Measurements from ENCODE around the gene ZFP57. TPM values are rescaled to one million over a fixed set of nuclear protein-coding genes. Genes with fewer than 3 reads are reported as not detected.

The ZFP57 gene
- total RNA-seq, 1 donor from 2014 or later: not detected

DNA sequence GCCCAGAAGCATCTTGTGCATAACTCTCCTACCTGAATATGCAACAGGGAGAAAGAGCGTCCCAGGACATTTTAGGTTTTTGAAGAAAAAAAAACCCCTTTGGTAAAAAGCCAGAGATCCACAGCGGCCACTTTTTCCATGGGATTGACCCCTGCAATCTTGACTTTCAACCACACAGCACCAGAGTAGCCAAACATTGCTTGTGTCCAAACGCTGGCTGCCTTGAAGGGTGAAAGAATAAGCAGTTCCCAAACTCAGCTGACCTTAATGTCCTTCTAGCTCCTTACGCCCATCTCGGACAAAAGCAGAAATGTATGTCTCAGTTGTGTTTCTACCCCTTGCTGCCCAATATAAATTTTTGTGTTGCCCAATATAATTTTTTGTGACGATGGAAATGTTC is 25.3 kb downstream of the ZFP57 start:
- no peak for DNase-seq

DNA sequence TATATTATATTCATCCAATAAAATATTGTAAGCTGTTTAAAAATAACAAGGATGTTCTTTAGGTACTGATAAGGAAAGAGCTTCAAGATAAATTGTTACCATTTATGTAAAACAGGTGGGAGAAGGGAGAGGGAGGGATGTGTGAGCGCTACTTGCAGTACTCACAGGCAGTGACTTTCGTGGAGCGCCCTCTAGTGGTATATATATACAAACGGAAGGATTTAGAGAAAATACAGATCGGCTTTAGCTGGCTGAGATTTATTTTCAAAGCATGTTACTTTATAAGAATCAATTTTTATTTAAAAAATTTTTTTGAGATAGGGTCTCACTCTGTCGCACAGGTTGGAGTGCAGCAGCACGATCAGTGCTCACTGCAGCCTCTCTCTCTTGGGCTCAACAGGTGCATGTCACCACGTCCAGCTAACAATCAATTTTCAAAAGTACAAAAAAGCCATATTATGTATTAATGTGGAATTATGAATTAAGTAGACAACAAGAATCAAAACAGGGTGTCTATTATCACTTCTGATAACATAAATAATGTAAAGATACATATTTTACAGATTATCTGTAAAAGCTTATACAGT is 27.4 kb downstream of the ZFP57 start:
- DNase-seq: peak; percentile 6

DNA sequence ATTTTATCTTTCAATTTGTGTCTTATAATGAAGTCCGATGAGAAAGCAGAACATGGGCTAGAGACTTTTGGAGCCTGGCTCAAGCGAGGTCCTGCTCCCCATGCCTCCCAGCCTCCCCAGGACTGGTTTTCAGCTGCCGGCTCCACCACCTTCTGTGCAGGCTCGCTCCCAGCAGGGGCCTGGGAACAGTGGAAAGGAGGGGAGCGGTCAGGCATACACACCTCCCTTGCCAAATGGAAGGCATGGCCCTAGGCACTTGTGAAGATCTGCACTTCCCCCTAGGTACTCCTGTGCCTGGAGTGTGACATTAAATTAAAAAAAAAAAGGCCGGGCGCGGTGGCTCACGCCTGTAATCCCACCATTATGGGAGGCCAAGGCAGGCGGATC is 28.8 kb downstream of the ZFP57 start:
- DNase-seq: no peak

DNA sequence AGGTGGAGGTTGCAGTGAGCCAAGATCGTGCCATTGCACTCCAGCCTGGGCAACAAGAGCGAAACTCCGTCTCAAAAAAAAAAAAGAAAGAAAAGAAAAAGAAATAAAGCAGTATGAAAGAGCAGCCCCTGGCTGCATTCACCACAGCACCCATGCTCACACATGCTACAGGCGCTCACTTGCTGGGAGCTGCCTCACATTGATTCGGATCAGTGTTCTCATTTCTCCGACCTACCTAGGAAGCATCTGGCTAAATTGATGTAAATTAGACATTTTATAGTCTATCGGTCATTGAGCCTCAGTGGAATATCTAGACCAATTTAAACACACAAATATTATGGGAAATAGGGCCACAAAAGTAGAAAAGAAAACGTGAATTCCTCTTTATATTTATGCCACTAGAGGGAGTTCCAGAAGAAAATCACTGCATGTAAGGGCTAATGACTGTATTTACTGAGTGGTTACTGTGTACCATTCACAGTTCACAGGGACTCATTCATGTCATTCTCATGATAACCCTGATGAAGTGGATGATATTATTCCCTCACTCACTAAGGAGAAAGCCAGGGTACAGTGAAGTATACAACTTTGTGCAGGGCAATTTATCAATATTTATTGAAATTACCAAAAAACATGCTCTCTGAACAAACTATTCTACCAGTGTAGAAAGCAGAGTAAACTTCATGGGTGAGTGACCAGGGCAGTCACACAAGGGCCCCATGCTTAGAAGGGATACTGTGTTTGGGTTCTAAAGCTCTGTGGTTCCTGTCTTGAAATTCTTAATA is 29.3 kb downstream of the ZFP57 start:
- no peak for DNase-seq

DNA sequence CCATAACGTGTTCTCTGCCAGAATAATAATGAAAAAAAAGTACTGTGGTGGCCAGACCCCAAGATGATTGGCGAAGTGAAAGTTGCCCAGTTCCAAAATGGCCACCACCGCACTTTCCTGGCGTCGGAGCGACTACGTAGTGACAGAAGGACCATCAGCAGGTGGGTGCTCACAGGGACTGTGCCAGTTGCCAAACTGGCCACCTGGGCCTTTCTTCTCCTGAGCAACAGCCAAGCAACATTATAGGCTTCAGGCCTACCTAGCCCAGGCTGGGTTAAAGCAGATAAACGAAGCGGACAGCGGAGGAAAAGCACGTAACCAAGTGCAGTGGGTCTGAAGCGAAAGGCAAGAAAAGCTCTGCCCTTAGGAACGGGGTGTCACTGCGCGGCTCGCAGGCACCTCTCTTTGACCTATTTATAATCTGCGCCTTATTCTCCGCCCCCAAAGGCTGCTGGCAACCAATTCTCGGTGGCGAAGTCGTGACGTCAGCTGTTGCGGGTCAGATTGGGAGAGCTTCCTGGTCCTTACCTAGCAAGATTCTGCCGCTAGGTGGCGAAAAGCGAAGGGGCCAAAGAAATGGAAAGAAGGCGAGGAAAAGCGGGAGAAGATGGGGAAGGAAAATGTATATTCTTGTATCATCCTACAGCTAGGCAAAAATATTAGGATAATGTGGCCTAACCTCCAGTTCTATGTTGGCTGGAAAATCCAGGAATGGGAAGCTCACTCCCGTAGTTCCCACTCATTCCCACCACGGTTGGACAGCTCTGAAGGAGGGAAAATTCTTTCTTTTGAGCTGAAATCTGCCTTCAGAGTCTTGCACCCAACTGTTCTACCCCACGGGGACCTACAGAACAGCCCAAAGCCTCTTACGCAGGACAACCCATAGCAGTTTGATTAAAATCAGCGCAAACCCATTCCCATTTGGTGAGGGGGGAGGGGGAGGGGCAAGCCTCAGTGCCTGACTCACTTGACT is 31.0 kb downstream of the ZFP57 start:
- peak; percentile 98 for DNase-seq

DNA sequence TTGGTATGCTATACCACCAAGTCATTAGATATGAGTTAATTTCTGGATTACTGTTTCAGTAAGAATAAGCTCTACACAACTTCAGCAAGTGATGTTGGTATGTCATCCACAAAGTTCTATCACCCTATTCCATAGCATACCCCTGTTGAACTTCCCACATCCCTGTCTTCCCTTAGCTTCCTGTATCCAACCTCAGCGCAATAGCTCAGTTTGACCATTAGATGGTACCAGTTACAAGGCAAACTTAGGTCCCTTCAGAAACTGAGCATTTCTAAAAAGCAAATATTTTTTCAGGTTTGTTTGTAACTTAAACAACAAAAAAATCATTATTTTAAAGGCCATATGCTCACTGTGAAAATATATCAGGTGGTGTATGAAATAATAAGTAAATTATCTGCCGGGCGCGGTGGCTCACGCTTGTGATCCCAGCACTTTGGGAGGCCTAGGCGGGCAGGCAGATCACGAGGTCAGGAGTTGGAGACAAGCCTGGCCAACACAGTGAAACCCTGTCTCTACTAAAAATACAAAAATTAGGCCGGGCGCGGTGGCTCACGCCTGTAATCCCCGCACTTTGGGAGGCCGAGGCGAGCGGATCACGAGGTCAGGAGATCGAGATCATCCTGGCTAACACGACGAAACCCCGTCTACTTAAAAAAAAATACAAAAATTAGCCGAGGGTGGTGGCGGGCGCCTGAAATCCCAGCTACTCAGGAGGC is 32.9 kb downstream of the ZFP57 start:
- no peak for DNase-seq

DNA sequence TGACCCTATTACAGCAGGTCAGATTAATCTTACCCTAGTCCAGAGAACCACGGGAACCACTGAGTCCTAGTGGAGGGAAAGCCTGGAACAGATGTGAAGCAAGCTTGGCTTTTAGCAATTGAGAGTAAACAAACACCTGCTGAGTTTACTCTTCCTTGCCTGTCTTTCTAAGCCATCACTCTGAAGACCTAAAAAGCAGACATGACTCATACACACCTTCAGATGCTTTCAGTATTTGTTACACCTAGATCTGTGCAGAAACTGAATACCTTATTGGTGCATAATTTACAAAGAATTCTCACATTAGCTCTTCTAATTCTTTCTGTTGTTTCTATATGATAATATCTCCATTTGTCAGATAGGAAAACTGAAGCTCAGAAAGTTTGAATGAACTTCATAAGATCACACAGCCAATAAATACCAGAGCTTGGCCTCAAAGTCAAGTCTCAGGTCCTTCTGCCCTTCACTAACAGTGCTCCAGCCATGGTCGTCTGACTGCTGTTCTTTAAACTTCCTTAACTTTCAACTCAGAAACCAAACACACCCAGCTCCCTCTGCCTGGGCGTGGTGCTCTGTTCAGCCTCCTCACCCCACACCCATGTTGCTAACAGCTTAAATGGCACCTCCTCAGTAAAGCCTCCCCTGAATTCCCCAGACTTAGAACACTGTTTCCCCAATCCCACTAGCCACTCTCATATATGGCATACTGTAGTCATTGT is 39.4 kb downstream of the ZFP57 start:
- no peak for DNase-seq

DNA sequence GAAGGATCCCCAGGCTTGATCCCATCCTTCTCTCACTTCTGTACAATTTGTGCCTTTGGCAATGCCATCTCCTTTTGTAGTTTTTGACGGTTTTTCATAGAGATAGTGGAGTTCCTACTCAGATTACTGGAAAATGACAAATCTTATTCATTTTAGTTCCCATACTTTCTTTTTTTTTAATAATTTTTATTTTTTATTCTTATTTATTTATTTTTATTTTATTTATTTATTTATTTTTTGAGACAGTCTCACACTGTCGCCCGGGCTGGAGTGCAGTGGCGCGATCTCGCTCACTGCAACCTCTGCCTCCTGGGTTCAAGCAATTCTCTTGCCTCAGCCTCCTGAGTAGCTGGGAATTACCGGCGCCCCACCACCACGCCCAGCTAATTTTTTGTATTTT is 43.7 kb downstream of the ZFP57 start:
- DNase-seq: no peak

DNA sequence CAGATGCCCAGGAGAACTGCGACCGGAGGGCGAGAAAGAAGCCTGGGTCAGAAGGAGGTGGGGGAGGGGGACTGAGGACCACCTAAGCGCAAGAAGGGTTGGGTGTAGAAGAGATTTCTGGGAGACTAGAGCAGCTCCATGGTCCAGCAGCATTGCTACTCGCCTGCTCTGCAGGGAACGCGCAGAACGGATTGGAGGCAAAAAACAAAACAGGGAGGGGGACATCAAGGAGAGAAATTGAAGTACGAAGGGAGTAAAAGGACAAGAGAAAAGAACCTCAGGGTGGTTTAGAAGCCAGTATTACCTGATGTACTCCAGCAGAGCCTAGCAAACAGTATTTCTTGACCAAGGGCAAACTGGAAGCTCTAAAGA is 47.4 kb downstream of the ZFP57 start:
- DNase-seq: no peak

DNA sequence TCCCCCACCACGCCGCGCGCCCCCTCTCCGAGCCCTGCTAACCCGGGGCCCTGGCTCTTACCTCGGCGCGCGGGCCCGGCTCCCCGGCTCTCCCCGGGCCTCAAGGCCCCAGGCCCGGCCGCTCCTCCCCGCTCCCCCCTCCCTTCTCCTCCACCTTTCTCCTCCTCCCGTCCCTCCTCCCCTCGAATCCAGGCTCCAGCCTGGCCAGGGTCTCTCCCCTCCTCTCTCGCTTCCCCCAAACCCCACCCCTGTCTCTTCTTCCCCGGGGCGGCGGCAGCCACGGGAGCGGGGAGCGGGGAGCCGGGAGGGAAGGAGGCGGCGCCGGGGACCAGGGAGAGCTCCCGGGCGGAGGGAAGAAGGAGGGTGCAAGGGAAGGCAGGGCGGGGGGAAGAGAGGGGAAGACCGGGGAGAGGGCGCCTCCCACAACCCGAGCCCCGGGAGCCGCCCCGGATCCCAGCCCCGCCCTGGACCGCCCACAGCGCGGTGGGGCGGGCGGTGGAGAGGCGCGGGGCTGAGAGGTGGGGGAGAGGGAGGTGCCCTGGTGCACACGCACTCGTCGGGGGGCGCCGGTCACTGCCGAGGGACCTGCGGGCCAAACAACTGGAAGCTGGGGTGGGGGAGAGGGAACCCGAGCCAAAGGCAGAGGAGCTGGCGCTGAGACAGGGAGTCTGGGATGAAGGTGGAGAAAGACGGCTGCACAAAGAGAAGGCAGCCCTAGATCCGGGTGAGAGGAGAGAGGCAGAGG is 48.0 kb downstream of the ZFP57 start, which contains the start of gene GABBR1:
TSS of gene GABBR1 (minus strand) at position 395 of the 745 bp plus-strand sequence. CDS start 798 bp downstream, outside the sequence.
- peak; percentile 85 for DNase-seq

DNA sequence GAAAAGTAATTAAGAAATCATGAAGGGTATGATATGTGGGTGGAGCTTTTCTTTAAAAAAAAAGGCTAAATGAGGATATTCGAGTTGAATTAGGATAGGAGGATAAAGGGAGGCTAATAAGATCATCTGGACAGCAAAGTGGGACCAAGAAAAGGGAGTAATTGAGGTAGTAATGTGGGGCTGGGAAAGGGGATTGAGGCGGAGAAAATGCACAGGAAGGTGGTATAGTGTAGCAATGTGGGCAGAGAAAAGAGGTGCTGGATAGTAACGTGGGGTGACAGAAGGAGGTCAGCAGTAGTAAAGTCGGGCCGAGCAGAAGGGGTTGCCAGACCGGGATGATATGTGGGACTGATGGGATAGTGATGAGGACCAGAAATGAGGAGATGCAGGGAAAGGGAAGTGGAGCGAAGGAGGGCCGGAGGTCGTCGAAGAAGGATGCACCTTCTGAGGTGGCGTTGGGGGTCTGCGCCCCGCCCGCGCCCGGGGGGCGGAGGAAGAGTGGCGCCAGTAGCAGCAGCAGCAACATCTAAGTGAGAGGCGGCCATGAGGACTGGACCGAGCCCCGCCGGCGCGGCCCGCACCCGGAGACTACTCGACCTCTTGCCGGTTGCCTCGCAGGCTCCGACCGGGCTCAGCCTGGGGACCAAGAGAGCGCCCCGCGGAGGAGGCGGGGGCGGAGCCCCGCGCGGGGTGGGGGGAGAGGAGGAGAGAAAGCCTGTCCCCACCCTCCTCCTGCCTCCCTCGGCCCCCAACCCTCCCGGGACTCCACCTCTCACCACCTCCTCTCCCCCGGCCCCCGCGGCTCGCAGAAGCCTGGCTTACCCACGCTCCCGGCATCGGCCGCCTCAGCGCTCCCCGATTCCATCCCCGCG is 48.9 kb downstream of the ZFP57 start:
- peak; percentile 42 for DNase-seq

DNA sequence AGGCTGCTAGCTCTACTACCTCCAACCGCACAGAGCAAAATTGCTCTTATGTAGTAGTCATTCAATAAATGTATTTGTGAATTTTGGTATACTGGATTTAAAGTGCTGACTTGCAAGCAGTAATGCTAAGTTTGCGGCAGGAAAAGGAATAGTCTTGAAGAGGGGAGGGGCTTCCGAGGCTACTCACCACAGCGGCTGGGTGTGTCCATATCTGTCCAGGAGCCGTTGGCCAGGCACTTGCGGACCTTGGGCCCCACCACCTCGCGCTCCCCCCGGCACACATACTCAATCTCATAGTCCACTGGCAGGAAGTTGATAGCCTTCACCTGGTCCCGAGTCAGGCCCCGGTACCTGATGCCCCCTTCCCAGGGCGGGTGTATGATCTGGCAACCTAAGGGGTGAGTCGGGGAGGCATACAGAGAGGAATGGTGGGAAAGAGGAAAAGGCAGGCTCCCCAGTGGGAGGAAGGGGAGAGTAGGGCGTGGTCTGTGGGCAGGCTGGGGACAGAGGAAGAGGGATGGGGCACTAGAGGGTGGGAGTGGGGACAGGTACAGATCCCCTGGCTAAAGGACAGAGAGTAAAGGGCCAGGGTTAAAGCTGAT is 49.6 kb downstream of the ZFP57 start:
- DNase-seq: no peak

DNA sequence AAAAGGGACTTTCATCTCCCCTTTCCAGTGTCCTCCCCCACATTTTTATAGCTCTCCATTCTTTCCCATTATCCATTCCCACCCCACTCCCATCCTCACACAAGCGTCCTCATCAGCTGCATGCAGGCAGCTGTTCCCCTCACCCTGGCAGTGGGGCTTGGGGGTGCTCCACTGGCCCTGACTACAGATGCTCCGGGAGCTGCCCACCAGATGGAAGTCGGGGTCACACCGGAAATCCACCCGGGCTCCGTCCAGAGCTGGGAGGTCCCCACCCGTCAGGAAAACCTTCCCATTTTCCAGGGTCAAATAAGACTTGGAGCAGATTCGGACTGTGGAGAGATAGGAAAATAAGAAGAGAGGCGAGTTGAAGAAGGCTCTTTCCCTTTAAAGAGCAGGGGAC is 50.6 kb downstream of the ZFP57 start:
- DNase-seq: no peak

DNA sequence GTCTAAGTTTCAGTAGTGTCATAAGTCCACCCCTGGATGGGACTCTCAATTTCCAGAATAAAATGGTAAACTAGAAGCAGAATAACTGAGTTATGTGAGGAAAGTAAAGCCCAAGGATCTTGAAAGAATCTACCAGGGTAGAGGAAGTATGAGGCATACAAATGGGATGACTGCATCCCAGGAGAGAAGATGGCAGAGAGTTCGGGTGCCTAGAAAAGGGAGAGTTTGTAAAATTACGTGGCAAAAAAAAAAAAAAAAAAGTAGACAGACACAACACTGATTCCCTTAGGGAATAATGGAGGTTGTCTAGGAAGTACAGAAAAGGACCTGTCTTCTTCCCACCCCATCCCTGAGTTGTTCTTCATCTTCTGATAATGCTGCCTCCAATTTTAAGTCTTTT is 51.4 kb downstream of the ZFP57 start:
- no peak for DNase-seq

DNA sequence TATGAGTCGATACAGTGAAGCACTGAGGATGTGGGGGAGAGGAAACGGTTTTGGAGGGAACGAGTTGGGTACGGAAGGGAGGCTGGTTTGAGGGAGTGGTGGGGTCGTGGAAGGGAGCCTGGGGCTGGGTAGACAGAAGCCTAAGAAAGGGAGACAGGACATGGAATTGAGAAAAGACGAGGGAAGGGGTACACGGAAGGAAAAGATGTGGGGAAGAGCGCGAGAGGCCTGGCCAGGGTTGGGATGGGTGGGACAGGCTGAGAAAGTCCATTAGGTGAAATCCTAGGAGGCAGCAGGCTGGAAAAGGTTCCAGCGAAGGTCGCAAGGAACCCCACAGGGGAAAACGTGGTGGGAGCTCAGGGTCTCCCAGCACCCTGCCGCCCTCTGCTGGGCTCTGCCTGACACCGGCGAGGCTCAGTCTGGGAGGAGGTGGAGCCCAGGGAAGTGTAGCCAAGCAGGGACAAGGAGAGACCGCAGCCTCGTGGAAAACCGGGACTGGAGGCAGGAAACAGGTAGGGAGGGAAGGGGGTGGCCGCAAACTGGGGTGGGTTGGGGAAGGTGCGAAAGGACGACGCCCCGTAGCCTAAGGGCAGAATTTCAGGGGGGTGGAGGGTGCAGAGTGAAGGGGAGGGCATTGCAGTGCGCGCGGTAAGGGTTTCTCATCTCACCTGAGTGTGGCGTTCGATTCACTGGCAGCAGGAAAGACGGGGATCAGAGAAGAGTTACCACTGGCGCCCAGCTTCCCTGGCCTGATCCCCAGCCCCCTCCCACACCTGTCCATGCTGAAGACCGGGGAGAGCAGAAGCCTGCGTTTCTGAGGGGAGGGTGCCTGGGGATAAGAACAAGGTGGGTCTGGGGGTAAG is 52.3 kb downstream of the ZFP57 start:
- DNase-seq: peak; percentile 63

DNA sequence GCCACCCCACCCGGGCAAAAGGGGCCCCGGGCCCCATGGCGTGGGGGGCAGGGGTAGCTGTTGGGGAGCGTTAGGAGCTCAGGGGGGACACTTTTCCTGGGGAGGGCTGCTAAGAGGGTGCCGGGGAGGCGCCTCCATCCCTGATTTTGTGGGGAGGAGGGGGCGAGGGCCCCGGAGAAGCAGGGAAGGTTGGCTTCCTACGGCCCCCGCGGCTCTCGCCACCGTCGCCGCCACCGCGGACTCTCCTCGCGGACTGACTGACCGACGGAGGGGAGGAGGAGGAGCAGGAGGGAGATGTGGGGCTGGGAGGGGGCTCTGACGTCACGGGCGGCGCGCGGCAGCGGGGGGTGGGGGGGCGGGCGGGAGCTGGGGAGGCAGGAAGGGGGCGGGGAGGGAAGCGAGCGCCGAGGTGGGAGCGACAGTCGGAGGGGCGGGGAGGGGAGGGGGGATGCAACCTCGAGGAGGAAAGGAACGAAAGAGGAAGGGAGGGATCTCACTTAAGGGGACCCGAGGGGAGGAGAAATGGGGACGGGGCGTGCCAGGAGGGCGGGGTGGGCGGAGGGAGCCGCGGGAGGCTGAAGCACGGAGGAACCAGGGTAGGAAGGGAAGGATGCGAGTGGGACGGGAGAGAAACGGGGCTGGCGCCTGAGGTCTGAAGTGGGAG is 53.1 kb downstream of the ZFP57 start:
- peak; percentile 63 for DNase-seq

DNA sequence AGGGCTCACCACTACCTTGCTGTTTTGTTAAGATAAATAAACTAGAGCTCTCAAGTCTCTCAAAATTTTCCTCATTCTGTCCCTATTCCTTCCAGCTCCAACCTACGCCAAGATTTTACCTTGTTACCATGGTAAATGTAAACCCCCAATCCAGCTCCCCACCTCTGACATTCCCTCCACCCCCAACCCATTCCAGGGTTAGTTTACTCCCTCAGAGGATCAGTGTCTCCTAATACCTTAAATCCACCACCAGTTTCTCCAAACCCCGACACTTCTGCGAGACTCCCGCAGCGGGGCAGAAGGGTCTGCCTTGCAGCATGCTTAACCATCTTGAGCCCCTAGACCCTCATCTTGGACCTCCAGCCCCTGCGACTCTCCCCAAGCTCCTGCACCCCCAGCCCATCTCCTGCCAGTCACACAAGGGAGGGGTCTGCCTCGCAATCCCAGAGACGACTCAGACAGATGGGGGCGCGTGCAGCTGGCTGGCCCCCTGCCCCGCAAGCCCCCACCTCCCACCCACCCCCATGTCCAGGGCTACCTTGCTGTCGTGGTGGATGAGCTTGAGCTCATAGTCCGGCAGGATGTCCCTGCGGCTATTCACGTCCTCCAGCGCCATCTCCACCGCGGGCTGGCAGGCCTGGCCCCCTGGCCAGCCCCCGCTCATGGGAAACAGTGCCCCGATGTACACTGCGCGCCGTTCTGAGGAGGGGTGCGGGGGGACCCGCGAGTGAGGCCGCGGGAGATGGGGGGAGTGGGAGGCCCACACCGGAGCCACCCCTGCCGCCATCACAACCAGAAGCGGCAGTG is 53.8 kb downstream of the ZFP57 start:
- DNase-seq: no peak
